ENCODE data around the gene CXCR5. TPM values are rescaled to one million over a fixed set of nuclear protein-coding genes. Genes with fewer than 3 reads are reported as not detected.

CXCR5 gene
- total RNA-seq, 2 donors from 2014 or later, result not detected

GRCh38 chr11:118912742-118913410, 29.2 kb downstream of the CXCR5 start:
- Histone ChIP-seq H3K27ac (peak overlapping the region; percentile 95 to 96), H3K9me3 (no peaks in the 10 kb centered on the region), H3K27me3 (replicated peaks; ENCODE audit: insufficient read depth) (no peaks in the 10 kb centered on the region), H3K4me3 (peak overlapping the region; percentile 76), H3K4me1 (ENCODE audit: control insufficient read depth in 1 of 2, low read depth in 2 of 2) (peaks cover 82 to 96% of the 10 kb centered on the region in 2 donors), H3K36me3 (peaks cover 4% of the 10 kb centered on the region)
- TF ChIP-seq CTCF (IDR thresholded peaks at IDR 0.05), result no peak
- no peak for ATAC-seq (ENCODE audit: insufficient number of reproducible peaks, low FRiP score, low read depth)
- DNase-seq (ENCODE audit: low spot score), result no peak

GRCh38 chr11:118913411-118914125, 29.9 kb downstream of the CXCR5 start:
- Histone ChIP-seq H3K4me1 (ENCODE audit: control insufficient read depth in 1 of 2, low read depth in 2 of 2) (peaks cover 83 to 96% of the 10 kb centered on the region in 2 donors), H3K27ac (peak overlapping the region; percentile 95 to 96), H3K27me3 (replicated peaks; ENCODE audit: insufficient read depth) (no peaks in the 10 kb centered on the region), H3K9me3 (no peaks in the 10 kb centered on the region), H3K36me3 (no peaks in the 10 kb centered on the region), H3K4me3 (peak overlapping the region; percentile 76)
- ATAC-seq (ENCODE audit: insufficient number of reproducible peaks, low FRiP score, low read depth) (no peak), DNase-seq (ENCODE audit: low spot score) (no peak)
- no peak for TF ChIP-seq CTCF (IDR thresholded peaks at IDR 0.05)

GRCh38 chr11:118914178-118914918, 30.7 kb downstream of the CXCR5 start:
- Histone ChIP-seq H3K4me3 (peak overlapping the region; percentile 76), H3K27ac (peak overlapping the region; percentile 95 to 96), H3K36me3 (no peaks in the 10 kb centered on the region), H3K4me1 (ENCODE audit: control insufficient read depth in 1 of 2, low read depth in 2 of 2) (peaks cover 83 to 95% of the 10 kb centered on the region in 2 donors), H3K27me3 (replicated peaks; ENCODE audit: insufficient read depth) (no peaks in the 10 kb centered on the region), H3K9me3 (no peaks in the 10 kb centered on the region)
- no peak for DNase-seq (ENCODE audit: low spot score)
- TF ChIP-seq CTCF (IDR thresholded peaks at IDR 0.05), result no peak
- no peak for ATAC-seq (ENCODE audit: insufficient number of reproducible peaks, low FRiP score, low read depth)

- Histone ChIP-seq H3K27ac (peak overlapping the region; percentile 95 to 96), H3K4me1 (ENCODE audit: control insufficient read depth in 1 of 2, low read depth in 2 of 2) (peaks cover 86 to 95% of the 10 kb centered on the region in 2 donors), H3K36me3 (no peaks in the 10 kb centered on the region), H3K27me3 (replicated peaks; ENCODE audit: insufficient read depth) (no peaks in the 10 kb centered on the region), H3K4me3 (no peak overlapping the region), H3K9me3 (no peaks in the 10 kb centered on the region)
- ATAC-seq (ENCODE audit: insufficient number of reproducible peaks, low FRiP score, low read depth) (no peak), DNase-seq (ENCODE audit: low spot score) (no peak)
- no peak for TF ChIP-seq CTCF (IDR thresholded peaks at IDR 0.05)
These were observed 31.3 kb downstream of the CXCR5 start for GRCh38 chr11:118914987-118915386.

- Histone ChIP-seq H3K9me3 (no peaks in the 10 kb centered on the region), H3K4me3 (peak overlapping the region; percentile 0), H3K4me1 (ENCODE audit: control insufficient read depth in 1 of 2, low read depth in 2 of 2) (peaks cover 87 to 96% of the 10 kb centered on the region in 2 donors), H3K27me3 (replicated peaks; ENCODE audit: insufficient read depth) (no peaks in the 10 kb centered on the region), H3K27ac (peak overlapping the region; percentile 95 to 96), H3K36me3 (no peaks in the 10 kb centered on the region)
- DNase-seq (ENCODE audit: low spot score), result no peak
- no peak for TF ChIP-seq CTCF (IDR thresholded peaks at IDR 0.05)
- ATAC-seq (ENCODE audit: insufficient number of reproducible peaks, low FRiP score, low read depth), result no peak
These were observed 31.7 kb downstream of the CXCR5 start for GRCh38 chr11:118915396-118915795.

Data from thoracic aorta (tissue), 2 donors.